Uterus (tissue), 4 donors: ENCODE data around the gene NECTIN1. TPM values are rescaled to one million over a fixed set of nuclear protein-coding genes. Genes with fewer than 3 reads are reported as not detected.

ENCODE experiments used
- DNase-seq, 2 donors: peaks; one replicate each; pipeline ENCODE4 v3.0.0-alpha.2; 2019 to 2020
- H3K27ac ChIP-seq, 2 donors: fragments of 200-600 bp; sonication (generic); 1 replicate in 1 of 2; 2 replicates in 1 of 2; pipeline ENCODE4 v1.5.1; 2016 to 2018
- H3K27me3 ChIP-seq, 2 donors: fragments of 200-600 bp; sonication (generic); one replicate each; pipeline ENCODE4 v1.5.1; 2018 to 2019; ENCODE audit warnings: control low read depth in 1 of 2
- H3K36me3 ChIP-seq, 2 donors: fragments of 200-600 bp; sonication (generic); one replicate each; pipeline ENCODE4 v1.5.1; 2019; ENCODE audit warnings: control low read depth in 1 of 2
- H3K4me1 ChIP-seq, 2 donors: fragments of 200-600 bp; sonication (generic); one replicate each; pipeline ENCODE4 v1.5.1; 2018 to 2019; ENCODE audit warnings: control low read depth in 1 of 2
- H3K4me3 ChIP-seq, 2 donors: fragments of 200-600 bp; sonication (generic); 1 replicate in 1 of 2; 2 replicates in 1 of 2; pipeline ENCODE4 v1.5.1; 2018 to 2019; ENCODE audit warnings: mild to moderate bottlenecking in 1 of 2
- H3K9me3 ChIP-seq, 2 donors: fragments of 200-600 bp; sonication (generic); one replicate each; pipeline ENCODE4 v1.5.1; 2019; ENCODE audit warnings: control low read depth in 1 of 2
- POLR2A ChIP-seq, 2 donors: fragments of 450-650 bp; IDR thresholded peaks; one replicate each; pipeline ENCODE4 v1.6.1; 2016; ENCODE audit warnings: antibody characterized with exemption in 2 of 2, mild to moderate bottlenecking in 1 of 2, moderate library complexity in 1 of 2
- intact Hi-C: fragments of 100-400 bp; cut with DNase I; formaldehyde crosslinking; loops from one replicate; pipeline ENCODE4 v1.15.1; 2023; ENCODE audit warnings: low total_unique reads
- total RNA-seq, 4 donors: library from RNA; depleted of rRNA in 3 of 4; stranded (reverse); fragments of >200 nt in 3 of 4; gene quantifications; one replicate each; pipeline versions ENCODE4 v1.1.0 to v1.2.4, GENCODE V29; 2014 to 2023
- TF ChIP-seq, protein P1 (sequence below), 4 experiments: fragments of 200-600 bp in 2 of 4; fragments of 450-650 bp in 2 of 4; sonication (generic) in 2 of 4; IDR thresholded peaks; one replicate each; pipeline ENCODE4 v1.5.1; 2016 to 2019; ENCODE audit warnings: antibody characterized with exemption in 4 of 4, mild to moderate bottlenecking in 2 of 4, moderate library complexity in 1 of 4
- donor health status: DM: yes; HTN: yes; CAD: no.

Gene NECTIN1
- total RNA-seq, 4 donors from 2014 or later, result 1.3 to 10.6 (median 9.2) TPM; not detected in 1

DNA sequence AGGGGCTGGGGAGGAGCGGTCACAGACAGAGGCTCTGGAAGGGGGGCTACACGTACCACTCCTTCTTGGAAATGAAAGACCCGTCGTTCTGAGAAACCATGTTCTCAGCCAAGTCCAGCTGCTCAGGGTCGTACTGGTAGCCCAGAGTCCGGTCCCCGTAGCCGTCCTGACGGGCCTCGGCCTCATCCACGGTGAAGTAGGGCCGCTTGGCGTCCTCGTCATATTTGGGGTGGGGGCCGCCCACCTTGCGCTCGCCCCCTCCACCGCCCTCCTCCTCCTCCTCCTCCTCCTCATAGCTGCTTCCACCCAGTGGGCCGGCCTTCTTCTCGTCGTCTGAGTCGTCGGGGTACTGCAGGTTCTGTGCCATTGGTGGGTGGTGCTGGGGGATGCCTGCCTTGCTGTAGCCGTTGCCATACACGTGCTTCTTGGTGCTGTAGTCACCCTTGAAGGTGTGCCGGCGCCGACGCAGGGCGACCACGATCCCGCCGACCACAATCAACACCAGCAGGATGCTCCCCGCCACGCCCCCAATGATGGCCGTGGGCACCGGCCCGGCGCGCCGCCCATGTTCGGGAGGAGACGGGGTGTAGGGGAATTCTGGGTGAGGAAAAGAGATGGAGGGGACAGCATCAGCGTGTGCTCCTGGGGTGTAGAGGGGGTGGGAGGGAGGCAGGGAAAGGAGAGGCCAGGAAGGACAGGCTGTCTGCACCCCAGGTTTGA, 64.1 kb downstream of the NECTIN1 start:
- no peak for DNase-seq
- no peaks in the 10 kb centered on the region for H3K36me3 ChIP-seq
- H3K4me3 ChIP-seq, result no peak overlapping the region
- H3K27me3 ChIP-seq, result no peaks in the 10 kb centered on the region
- no peaks in the 10 kb centered on the region for H3K9me3 ChIP-seq
- intact Hi-C loops, result loop anchor here (10.0 kb wide), 1 partner anchor 440 kb away; no protein-coding TSS in a partner anchor
- no peak overlapping the region for H3K27ac ChIP-seq
- H3K4me1 ChIP-seq, result no peaks in the 10 kb centered on the region
- no peak for TF ChIP-seq POLR2A (IDR thresholded peaks at IDR 0.05)
- TF ChIP-seq, protein P1, sequence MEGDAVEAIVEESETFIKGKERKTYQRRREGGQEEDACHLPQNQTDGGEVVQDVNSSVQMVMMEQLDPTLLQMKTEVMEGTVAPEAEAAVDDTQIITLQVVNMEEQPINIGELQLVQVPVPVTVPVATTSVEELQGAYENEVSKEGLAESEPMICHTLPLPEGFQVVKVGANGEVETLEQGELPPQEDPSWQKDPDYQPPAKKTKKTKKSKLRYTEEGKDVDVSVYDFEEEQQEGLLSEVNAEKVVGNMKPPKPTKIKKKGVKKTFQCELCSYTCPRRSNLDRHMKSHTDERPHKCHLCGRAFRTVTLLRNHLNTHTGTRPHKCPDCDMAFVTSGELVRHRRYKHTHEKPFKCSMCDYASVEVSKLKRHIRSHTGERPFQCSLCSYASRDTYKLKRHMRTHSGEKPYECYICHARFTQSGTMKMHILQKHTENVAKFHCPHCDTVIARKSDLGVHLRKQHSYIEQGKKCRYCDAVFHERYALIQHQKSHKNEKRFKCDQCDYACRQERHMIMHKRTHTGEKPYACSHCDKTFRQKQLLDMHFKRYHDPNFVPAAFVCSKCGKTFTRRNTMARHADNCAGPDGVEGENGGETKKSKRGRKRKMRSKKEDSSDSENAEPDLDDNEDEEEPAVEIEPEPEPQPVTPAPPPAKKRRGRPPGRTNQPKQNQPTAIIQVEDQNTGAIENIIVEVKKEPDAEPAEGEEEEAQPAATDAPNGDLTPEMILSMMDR (IDR thresholded peaks at IDR 0.05), result no peak

DNA sequence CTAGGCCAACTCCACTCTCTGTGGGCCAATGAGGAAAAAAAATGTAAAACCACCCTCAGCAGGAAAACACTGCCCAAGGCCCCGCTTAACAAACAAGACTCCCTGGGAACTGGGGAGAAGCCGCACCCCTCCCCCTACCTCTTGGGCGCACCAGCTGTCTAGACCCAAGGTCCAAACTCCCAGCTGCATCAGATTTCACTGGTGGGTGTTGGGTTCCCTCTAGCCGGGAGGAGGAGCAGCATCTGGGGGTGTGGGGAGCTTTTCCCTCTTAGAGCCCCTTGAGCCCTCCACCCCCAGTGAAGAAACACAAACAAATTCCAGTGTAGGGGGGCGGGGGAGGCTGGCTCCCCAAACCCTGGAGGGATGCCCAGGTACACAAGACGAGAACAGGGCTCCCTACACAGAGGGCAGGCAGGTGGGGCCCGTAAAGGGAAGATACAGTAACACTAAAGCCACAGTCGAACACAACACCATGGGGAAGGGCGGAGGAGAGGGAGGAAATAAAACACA, 64.9 kb downstream of the NECTIN1 start:
- TF ChIP-seq, protein P1 (IDR thresholded peaks at IDR 0.05), result no peak
- no peak for TF ChIP-seq POLR2A (IDR thresholded peaks at IDR 0.05)
- intact Hi-C loops, result loop anchor here (10.0 kb wide), 1 partner anchor 441 kb away; no protein-coding TSS in a partner anchor
- H3K36me3 ChIP-seq, result no peaks in the 10 kb centered on the region
- no peaks in the 10 kb centered on the region for H3K4me1 ChIP-seq
- no peaks in the 10 kb centered on the region for H3K27me3 ChIP-seq
- no peaks in the 10 kb centered on the region for H3K9me3 ChIP-seq
- no peak overlapping the region for H3K4me3 ChIP-seq
- no peak overlapping the region for H3K27ac ChIP-seq
- no peak for DNase-seq

DNA sequence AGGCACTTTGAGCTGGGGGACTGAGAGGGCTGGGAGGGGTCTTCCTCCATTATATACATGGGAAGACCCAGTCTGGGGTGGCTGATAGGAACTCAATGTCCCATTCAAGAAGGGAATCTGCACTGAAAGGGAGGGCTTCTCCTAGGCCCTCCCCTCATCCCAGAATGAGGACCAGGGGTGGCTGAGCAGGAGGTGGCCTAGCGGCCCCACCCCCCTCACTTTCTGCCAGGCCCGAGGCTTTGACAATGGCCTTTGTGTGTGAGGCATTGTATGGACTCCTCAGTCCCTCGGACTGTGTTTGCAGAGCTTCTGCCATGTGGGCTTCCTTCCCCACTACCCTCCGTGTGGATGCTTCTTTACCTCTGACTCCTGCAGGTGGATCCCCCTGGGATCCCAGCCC, 65.7 kb downstream of the NECTIN1 start:
- TF ChIP-seq, protein P1 (IDR thresholded peaks at IDR 0.05), result no peak
- no peak for TF ChIP-seq POLR2A (IDR thresholded peaks at IDR 0.05)
- intact Hi-C loops, result loop anchor here (10.0 kb wide), 1 partner anchor 442 kb away; no protein-coding TSS in a partner anchor
- DNase-seq, result no peak
- H3K36me3 ChIP-seq, result no peaks in the 10 kb centered on the region
- no peak overlapping the region for H3K4me3 ChIP-seq
- no peaks in the 10 kb centered on the region for H3K4me1 ChIP-seq
- H3K27ac ChIP-seq, result no peak overlapping the region
- no peaks in the 10 kb centered on the region for H3K27me3 ChIP-seq
- H3K9me3 ChIP-seq, result no peaks in the 10 kb centered on the region

DNA sequence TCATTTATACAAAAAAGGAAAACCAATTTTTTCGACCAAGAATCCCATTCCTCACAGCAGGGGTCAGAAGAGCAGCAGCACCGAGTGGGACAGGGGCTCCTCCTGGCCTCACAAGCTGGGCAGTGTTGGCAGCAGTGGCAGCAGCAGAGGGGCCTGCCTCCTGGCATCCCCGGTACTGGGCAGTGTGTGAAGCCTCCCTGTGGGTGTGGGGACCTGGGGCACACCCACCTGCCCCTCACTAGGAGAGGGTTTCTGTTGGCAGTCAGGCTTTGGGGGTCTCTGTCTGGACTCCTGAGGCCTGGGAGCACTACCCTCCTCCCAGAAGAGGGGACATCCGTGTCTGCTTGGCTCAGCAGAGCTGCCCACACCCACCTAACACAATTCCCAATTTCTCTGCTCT, 67.8 kb downstream of the NECTIN1 start:
- no peak for TF ChIP-seq POLR2A (IDR thresholded peaks at IDR 0.05)
- TF ChIP-seq, protein P1 (IDR thresholded peaks at IDR 0.05), result no peak
- Histone ChIP-seq H3K4me3 (no peak overlapping the region), H3K27me3 (no peaks in the 10 kb centered on the region), H3K36me3 (no peaks in the 10 kb centered on the region), H3K4me1 (no peaks in the 10 kb centered on the region), H3K9me3 (no peaks in the 10 kb centered on the region), H3K27ac (no peak overlapping the region)
- intact Hi-C loops, result loop anchor here (10.0 kb wide), 1 partner anchor 444 kb away; no protein-coding TSS in a partner anchor
- no peak for DNase-seq
